NCI-H187 (cell line): Measurements from ENCODE around the gene NSD1.

ENCODE experiments used
- DNase-seq, 2 experiments: peaks; one replicate each; lab custom pipeline; 2025; lab: John Stamatoyannopoulos, UW

NSD1 gene, protein sequence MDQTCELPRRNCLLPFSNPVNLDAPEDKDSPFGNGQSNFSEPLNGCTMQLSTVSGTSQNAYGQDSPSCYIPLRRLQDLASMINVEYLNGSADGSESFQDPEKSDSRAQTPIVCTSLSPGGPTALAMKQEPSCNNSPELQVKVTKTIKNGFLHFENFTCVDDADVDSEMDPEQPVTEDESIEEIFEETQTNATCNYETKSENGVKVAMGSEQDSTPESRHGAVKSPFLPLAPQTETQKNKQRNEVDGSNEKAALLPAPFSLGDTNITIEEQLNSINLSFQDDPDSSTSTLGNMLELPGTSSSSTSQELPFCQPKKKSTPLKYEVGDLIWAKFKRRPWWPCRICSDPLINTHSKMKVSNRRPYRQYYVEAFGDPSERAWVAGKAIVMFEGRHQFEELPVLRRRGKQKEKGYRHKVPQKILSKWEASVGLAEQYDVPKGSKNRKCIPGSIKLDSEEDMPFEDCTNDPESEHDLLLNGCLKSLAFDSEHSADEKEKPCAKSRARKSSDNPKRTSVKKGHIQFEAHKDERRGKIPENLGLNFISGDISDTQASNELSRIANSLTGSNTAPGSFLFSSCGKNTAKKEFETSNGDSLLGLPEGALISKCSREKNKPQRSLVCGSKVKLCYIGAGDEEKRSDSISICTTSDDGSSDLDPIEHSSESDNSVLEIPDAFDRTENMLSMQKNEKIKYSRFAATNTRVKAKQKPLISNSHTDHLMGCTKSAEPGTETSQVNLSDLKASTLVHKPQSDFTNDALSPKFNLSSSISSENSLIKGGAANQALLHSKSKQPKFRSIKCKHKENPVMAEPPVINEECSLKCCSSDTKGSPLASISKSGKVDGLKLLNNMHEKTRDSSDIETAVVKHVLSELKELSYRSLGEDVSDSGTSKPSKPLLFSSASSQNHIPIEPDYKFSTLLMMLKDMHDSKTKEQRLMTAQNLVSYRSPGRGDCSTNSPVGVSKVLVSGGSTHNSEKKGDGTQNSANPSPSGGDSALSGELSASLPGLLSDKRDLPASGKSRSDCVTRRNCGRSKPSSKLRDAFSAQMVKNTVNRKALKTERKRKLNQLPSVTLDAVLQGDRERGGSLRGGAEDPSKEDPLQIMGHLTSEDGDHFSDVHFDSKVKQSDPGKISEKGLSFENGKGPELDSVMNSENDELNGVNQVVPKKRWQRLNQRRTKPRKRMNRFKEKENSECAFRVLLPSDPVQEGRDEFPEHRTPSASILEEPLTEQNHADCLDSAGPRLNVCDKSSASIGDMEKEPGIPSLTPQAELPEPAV (N-terminal part only)

DNA sequence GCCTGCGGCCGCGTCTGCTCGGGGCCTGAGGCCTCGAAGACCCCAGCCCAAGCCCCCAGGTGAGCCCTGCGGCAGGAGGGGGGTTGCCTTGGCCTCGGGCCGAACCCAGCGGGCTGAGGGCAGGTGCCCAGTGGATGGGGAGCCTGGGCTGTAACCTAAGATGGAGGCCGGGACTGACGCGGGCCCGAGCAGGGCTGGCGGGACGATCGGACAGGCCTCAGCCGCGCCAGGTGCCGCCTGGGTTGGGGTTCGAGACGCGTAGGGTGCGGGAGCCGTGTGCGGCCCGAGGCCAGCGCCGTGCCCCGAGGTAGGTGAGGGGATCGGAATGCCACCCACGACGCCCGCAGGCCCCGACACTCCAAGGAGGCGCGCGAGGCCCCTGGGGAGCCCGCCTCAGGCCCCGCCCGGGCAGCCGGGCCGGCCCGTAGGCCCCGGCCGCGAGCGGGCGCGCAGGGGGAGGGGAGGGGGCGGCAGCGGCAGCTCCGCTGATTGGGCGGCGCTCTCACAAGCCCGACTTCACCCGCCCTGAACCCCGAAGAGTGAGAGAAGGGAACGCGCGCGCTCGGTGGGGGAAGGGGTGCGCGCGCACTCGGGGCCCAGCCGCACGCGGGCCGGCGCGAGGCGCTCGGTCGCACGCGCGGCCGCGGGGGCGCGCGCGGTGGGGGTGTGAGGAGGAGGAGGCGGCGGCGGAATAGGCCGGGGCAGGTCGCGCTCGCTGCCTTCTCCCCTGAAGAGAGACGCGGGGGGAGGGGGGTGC is at the start of gene NSD1:
NSD1 (plus strand) TSS at position 678 of the 757 bp plus-strand sequence. CDS start 1,331 bp downstream, outside the sequence.
- DNase-seq: peak in 1 of 2 experiments; percentile 51

DNA sequence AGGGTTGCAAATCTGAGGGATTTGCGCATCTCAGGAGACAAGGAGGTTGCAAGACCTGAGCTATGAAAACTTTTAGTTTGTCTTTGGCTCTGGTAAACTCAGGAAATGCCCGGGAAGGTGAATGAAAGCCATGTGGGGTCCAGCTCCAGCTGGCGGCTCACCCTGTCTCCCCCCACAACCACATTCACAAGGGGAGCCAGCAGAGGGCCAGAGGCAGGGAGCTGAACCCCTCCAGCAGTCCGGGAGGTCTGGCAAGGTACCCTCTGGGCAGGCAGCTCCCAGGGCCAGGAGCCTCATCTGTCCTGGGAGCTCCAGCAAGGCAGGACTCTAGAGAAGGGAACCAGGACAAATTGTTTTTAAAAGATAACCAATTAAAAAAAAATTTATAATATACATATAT is 49.4 kb upstream of the NSD1 start:
- DNase-seq: no peak

DNA sequence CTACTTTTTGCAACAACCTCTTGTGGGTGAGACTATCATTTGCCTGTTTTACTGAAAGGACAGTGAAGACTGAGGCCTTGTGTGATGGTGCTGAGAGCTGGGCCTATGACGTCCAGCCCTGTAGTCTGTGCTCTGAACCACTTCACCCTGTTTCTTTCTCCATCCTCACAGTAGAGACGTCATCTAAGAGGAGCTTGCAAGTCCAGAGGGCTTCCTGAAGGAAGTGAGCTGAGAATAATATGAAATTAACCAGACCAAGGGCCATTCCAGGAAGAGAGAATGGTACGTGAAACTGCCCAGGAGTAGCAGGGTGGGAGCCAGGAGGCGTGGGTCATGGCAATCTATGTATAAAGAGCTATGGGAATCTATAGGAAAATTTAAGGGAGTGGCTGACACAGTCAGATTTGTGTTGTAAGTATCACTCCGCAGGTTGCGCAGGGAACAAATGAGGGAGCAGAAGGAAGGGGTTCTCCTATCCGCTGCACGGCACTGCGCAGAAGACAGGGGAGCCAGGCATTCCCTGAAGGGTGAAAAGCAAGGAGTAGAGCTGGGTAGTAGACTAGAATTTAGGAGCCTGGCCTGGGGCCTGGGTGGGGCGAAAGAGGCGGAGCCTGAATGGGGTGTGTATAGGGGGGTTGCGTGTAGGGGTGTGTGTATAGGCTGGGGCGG is 47.5 kb upstream of the NSD1 start:
- DNase-seq: no peak

DNA sequence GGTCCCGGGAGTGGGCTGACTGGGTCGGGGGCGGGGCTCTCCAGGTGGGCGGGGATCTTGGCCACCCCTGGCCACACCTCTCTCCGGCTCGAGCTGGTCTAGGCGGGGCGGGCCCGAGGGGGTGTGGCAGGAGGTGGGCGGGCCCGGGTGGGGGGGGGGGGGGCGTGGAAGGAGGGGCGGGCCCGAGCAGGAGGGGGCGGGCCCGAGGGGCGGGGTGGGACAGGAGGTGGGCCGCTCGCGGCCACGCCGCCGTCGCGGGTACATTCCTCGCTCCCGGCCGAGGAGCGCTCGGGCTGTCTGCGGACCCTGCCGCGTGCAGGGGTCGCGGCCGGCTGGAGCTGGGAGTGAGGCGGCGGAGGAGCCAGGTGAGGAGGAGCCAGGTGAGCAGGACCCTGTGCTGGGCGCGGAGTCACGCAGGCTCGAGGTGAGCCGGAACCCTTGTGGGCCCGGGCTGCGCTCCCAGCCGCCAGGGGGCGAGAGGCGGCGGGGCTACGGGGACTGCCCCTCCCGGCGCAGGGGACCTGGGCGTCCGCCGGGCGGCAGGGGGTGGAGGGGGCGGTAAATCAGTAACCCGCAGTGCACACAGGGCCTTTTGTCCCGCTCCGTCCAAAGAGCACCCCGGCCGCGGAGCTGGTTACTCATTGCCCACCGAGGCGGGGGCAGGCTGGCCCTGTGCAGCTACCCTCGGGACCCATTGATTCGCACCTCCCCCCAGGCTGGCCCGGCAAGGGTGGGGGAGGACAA is 46.7 kb upstream of the NSD1 start, which contains the start of gene FGFR4:
FGFR4 (plus strand) TSS at position 262 of the 744 bp plus-strand sequence. CDS start 2,688 bp downstream, outside the sequence.
- peak in 1 of 2 experiments; percentile 30 for DNase-seq

DNA sequence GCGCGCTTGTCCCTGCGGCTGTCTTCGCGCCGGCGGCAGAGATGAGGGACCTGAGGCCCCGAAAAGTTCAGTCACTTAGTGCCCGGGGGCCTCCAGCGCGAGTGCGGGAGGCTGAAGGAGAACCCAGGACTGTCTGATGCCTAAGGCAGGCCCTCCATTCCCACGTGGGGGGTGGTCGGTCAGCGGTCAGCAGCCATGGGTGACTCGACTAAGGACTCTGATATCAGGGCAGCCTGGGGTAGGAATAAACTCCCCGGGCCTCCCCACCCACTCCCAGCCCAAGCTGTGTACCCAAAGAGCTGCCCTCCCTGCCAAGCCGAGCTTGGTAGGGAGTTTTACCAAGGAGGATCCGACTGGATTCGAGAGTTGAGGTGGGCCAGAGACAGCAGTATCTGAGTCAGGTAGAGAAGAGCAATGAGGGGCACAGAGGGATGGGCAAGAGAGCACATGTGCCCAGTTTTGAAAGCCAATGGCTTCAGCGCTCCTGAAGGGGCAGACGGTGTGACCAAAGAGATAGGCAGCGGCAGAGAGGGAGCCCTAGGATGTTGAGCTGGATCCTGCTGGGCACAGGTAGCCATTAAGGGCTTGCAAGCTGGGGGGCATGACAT is 46.1 kb upstream of the NSD1 start:
- DNase-seq: no peak

DNA sequence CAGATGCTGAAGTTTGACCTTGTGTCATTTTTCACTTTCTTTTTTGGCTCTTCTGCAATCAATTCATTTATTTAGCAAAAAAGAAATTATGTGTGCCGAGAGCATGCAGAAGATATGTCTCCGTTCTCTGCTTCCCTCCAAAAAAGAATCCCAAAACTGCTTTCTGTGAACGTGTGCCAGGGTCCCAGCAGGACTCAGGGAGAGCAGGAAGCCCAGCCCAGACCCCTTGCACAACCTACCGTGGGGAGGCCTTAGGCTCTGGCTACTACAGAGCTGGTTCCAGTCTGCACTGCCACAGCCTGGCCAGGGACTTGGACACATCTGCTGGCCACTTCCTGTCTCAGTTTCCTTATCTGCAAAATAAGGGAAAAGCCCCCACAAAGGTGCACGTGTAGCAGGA is 44.4 kb upstream of the NSD1 start:
- no peak for DNase-seq

DNA sequence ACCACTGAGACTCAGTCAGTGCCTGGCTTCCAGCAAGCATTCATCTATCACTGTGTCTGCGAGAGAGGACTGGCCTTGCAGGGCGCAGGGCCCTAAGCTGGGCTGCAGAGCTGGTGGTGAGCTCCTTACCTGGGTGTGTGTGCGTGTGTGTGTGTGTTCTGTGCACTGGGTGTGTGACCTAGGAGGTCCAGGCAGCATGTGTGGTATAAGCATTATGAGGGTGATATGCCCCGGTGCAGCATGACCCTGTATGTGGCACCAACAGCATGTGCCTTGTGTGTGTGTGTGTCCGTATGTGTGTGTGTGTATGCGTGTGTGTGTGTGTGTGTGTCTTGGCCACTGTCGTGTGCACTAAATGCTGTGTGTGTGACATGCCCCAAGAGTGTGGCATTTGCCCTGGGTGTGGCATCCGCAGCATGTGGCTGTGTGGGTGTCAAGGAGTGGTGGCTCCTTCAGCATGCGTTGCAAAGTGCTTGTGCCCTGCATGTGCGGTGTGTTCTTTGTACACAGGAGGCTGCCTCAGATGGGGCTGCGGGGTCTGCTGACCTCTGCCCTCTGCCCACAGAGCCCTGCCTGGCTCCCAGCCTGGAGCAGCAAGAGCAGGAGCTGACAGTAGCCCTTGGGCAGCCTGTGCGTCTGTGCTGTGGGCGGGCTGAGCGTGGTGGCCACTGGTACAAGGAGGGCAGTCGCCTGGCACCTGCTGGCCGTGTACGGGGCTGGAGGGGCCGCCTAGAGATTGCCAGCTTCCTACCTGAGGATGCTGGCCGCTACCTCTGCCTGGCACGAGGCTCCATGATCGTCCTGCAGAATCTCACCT is 43.5 kb upstream of the NSD1 start:
- DNase-seq: no peak

DNA sequence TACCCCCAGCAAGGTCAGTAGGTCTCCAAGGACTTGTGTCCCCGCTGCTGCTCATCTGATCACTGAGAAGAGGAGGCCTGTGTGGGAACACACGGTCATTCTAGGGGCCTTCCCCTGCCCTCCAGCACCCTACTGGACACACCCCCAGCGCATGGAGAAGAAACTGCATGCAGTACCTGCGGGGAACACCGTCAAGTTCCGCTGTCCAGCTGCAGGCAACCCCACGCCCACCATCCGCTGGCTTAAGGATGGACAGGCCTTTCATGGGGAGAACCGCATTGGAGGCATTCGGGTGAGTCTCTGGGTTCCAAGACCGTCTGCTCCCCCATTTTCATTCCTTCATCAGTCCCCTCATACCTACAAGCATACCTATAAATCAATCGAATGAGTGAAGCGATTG is 42.8 kb upstream of the NSD1 start:
- no peak for DNase-seq

DNA sequence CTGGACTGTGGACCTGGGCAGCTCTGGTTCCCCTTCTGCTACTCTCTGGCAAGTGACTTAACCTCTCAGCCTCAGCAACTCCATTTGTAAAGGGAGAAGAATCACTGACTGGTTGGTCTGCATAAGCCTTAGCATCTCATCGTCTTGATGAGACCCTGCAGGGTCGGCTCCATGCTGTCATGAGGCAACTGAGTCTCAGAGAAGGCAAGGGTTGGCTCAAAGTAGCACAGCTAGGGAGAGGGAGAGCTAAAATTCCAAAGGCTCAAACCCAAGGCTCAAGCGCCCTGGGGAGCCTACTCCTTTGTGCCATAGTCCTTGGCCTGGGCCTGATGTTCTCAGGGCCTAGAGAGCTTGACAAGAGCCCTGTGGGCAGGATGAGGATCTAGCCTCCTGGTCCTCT is 42.3 kb upstream of the NSD1 start:
- no peak for DNase-seq

DNA sequence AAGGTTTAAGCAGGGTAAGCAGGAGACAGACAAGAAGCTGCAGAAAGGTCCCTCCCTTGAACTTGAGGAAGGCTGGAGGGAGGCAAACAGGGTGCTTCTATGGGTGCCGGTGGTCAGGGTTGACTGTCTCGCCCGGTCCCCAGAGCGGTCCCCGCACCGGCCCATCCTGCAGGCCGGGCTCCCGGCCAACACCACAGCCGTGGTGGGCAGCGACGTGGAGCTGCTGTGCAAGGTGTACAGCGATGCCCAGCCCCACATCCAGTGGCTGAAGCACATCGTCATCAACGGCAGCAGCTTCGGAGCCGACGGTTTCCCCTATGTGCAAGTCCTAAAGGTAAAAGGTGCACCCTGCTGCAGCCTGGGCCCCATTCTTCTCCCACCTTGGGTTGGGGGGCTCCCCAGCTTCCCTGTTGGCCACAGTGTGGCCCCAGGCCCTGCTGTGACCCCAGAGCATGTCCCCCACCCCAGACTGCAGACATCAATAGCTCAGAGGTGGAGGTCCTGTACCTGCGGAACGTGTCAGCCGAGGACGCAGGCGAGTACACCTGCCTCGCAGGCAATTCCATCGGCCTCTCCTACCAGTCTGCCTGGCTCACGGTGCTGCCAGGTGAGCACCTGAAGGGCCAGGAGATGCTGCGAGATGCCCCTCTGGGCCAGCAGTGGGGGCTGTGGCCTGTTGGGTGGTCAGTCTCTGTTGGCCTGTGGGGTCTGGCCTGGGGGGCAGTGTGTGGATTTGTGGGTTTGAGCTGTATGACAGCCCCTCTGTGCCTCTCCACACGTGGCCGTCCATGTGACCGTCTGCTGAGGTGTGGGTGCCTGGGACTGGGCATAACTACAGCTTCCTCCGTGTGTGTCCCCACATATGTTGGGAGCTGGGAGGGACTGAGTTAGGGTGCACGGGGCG is 41.1 kb upstream of the NSD1 start:
- no peak for DNase-seq

DNA sequence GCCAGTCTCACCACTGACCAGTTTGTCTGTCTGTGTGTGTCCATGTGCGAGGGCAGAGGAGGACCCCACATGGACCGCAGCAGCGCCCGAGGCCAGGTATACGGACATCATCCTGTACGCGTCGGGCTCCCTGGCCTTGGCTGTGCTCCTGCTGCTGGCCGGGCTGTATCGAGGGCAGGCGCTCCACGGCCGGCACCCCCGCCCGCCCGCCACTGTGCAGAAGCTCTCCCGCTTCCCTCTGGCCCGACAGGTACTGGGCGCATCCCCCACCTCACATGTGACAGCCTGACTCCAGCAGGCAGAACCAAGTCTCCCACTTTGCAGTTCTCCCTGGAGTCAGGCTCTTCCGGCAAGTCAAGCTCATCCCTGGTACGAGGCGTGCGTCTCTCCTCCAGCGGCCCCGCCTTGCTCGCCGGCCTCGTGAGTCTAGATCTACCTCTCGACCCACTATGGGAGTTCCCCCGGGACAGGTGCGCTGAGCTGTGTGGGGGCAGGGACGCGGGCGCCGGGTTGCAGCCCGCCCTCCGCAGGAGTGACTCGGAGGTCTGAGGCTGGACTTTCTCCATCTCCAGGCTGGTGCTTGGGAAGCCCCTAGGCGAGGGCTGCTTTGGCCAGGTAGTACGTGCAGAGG is 40.4 kb upstream of the NSD1 start:
- DNase-seq: no peak

DNA sequence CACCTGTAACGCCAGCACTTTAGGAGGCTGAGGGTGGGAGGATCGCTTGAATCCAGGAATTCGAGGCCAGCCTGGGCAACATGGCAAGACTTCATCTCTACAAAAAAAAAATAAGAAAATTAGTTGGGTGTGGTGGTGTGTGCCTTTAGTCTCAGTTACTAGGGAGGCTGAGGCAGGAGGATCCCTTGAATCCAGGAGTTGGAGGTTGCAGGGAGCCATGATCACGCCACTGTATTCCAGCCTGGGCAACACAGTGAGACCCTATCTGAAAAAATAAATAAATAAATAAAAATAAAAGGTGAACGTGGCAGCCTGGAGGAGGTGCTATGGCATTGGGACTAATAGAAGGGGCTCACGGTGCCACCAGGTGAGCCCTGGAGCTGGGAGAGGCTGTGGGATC is 39.8 kb upstream of the NSD1 start:
- DNase-seq: no peak

DNA sequence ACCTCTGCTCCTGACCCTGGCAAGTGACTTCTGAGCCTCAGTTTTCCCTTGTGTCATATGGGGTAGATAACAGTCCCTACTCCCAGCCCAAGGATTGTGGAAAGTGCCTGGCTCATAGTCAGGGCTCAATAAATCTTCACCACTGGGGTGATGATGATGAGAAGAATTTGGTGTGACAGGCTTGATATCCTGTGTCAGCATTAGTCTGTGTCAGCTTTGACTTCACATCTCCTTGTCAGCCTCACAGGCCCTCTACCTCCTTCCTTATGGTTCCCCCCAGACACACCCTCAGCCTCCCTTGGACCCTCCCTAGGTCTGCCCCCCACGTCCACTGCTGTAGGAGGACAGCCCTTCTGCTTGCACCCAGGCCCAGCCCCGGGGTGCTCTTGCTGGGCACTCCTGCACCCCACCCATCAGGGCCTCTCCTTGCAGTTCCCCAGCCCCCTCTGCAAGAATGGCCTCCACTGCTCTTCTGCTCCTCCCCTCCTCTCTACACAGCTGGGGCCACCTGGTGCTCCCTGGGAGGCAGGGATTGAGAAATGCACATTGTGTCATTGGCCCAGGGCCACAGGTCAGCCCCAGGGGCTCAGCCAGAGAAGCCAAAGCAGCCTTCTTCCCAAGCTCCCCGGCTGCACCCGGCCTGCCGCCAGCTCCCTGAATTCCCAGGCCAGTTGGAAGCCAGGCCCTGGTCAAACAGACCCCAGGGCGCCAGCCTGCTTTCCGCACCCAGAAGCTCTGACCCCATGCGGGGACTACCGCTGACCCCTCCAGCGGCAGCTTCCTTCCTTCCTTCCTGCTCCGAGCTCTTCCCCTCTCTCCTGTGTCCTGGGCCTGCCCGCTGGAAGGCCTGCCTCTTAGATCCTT is 39.1 kb upstream of the NSD1 start:
- DNase-seq: no peak

DNA sequence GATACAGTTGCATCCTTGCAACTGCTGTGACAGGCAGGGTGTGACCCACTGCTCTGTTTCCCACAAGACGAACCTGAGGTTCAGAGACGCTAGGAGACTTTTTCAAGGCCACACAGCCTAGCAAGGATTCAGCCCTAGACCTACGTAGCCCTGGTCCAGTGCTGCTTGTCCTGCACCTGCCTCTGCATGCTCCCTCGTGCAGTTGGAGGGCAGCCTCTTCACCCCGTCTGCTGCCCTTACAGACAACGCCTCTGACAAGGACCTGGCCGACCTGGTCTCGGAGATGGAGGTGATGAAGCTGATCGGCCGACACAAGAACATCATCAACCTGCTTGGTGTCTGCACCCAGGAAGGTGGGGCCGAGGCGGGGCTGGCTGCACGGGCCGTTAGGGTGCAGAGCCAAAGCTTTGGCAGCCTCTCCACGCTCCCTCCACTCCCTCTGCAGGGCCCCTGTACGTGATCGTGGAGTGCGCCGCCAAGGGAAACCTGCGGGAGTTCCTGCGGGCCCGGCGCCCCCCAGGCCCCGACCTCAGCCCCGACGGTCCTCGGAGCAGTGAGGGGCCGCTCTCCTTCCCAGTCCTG is 38.4 kb upstream of the NSD1 start:
- DNase-seq: no peak

DNA sequence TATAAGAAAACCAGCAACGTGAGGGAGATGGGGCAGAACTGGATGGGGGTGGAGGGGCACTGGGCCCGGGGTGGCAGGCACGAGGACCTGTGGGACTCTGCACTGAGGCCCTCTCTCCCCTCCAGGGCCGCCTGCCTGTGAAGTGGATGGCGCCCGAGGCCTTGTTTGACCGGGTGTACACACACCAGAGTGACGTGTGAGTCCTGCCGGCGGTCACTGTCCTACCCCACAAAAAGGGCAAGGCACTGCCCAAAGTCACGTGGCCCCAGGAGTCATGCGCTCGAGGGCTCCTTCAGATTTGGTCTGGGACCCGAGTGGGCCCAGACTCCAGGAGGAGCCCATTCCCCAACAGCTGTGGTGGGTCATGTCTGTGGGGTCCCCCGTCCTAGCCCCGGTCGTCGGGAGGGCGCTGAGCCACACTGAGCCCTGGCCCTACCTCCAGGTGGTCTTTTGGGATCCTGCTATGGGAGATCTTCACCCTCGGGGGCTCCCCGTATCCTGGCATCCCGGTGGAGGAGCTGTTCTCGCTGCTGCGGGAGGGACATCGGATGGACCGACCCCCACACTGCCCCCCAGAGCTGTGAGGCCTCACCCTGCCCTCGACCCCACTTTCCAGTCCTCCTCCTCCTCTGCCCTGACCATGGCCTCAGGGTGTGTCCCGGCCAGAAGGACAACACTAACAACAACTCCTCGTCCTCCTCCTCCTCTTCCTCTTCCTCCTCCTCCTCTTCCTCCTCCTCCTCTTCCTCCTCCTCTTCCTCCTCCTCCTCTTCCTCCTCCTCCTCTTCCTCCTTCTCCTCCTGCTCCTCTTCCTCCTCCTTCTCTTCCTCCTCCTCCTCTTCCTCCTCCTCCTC is 37.2 kb upstream of the NSD1 start:
- DNase-seq: no peak
